ENCODE results near the gene FOCAD.

Gene FOCAD

DNA sequence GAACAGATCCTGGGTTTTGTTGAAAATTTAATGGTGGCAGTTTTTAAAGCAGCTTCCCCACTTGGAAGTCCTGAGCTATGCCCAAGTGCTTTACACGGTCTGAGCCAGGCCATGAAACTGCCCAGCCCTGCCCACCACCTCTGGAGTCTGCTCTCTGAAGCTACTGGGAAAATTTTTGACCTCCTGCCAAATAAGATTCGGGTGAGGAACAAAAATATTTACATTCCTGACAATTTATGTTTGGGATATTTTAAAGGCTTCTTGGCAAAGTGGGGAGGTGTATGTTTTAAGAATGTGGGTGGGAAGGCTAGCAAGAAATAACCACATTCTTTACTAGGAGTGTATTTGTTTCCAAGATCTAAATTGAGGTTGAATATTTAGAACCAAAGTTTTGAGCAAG is 297.4 kb downstream of the FOCAD start:
- no peak for DNase-seq

- DNase-seq: no peak
Observed at GRCh38 chr9:20984506-20984905, 300.4 kb downstream of the FOCAD start.

DNA sequence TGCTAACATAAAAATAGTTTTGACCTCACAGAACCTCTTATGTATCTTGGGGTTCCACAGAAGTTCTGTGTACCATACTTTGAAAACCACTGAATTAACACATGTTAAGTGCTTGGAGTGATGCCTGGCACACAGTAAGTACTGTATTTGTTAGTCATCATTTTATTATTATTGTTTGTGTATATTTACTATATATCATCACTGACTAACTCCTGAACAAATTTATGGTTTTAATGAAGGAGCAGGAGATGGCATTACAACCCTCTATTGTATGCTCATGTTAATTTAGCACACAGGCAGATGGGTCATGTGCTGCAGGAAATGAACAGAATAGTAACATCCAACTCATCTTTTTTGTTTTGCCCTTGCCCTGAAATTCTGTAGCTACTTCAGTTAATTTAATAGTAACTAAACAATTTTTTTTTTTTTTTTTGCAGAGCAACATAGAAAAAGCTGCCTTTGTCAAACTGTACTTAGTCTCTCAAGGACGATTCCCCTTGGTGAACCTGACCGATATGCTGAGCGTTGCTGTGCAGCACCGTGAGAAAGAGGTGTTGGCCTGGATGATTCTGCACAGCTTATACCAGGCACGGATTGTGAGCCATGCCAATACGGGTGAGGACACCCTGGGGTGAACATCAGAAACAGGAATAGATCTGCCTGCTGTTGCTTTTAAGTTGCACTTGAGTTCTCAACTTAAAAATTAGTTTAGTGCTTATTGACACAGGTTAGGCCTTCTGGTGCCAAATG is 302.0 kb downstream of the FOCAD start:
- DNase-seq: no peak

DNA sequence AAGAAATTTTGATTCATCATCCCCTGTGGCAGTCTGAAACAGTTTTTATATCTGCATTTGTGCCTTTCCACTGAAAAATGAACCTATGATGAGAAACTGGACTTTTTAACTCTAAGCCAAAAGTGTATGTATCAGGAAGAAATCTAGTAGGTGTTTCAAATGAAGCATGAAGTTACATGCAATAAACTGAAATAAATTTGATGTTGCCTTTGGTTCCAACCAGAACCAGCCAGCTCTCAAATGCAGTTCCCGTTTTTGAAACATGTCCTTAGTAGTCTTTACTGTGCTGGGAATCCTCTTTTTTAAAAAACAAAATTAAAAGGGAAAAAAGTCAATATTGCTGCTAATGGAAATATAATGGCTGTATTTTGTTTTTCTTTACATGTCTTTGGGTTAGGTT is 303.5 kb downstream of the FOCAD start:
- no peak for DNase-seq

- no peak for DNase-seq
Observed at GRCh38 chr9:20988061-20988460, 304.0 kb downstream of the FOCAD start.

- no peak for DNase-seq
Observed at GRCh38 chr9:20988671-20989315, 304.7 kb downstream of the FOCAD start.

DNA sequence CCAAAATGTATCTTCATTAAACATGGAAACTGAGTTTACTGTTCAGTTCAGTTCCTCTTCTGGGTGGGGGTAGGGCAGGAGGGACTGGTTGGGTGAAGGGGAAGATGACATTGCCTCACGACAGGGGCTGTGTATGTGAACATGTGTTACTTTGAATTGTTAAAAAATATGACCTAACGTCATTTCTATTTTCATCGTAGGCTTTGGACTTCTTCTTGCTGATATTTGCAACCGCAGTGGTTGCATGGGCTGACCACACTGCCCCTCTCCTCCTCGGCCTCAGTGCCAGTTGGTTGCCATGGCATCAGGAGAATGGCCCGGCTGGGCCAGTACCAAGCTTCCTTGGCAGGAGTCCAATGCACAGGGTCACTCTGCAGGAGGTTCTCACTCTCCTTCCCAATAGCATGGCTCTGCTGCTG is 305.9 kb downstream of the FOCAD start:
- DNase-seq: no peak

DNA sequence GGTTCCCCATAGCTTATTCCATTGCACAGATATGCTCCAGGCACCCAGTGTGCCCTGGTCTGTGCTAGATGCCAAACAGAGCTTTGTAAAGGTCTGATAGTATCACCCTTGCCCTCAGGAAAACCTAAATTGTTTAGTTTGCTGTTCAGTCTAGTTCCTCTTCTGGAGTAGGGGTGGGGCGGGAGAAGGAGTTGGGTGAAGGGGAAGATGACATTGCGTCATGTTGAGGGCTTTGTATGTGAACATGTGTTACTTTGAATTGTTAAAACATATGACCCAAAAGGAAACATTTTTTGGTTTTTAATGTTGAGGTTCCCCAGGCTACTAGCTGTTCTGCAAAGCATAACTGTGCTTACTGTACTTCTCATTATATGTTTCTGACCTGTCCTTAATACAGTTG is 306.8 kb downstream of the FOCAD start:
- no peak for DNase-seq

- DNase-seq: no peak
Observed at GRCh38 chr9:20994486-20994885, 310.4 kb downstream of the FOCAD start.

- DNase-seq: no peak
Observed at GRCh38 chr9:20995616-20996015, 311.6 kb downstream of the FOCAD start.

- no peak for DNase-seq
Observed at GRCh38 chr9:20996809-20997208, 312.8 kb downstream of the FOCAD start.

- no peak for DNase-seq
Observed at GRCh38 chr9:20997503-20998076, 313.5 kb downstream of the FOCAD start.

- no peak for DNase-seq
Observed at GRCh38 chr9:21001581-21001980, 317.5 kb downstream of the FOCAD start.

GRCh38 chr9:21002040-21002439 is 318.0 kb downstream of the FOCAD start:
- no peak for DNase-seq

DNA sequence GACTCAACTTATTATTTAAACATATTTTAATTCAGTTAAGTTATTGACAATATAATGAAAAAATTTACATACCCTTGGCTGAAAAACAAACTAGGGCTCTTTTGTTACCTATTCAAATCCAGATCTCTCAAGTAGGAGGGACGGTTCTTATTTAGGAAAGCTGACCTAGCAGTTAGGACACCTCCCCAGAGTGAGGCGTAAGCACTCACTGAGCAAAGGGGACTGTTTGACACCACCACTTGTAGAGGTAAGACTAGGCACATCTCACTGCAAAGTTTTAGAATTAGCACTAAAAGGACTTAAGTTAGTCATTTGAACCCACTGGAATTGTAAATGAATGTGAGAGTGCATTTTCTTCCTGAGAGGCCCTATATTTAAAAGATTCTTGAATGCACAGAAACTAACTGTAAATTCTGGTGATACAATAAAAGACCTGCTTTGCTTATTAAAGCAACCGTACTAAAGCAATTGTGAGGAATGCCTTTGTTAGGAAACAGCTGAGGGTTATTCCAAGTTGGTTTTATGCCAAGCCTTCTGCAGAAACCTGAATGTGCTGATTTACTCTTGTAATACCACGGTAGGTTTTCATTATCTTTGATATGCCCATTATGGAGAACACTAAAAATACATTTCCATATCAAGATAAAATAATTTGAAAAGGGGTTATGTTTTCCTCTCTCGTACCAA is 331.2 kb downstream of the FOCAD start:
- DNase-seq: no peak

DNA sequence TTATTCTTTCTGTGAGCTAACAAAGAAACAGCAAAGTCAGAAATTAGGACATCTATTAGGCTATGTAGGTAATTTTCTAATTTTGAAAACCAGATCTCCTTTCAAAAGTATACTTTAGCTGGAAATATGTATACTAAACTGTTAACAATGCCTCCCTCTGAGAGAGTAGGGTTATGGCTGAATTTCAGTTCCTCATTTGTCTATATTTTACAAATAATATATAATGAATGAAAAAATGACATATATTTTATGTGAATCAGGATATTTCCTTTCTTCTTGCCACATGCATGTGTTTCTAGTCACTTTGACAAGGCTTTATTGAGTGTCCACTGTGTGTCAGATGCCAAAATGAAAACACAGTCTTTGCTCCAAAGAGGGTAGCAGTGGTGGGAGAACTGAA is 331.9 kb downstream of the FOCAD start:
- no peak for DNase-seq

DNA sequence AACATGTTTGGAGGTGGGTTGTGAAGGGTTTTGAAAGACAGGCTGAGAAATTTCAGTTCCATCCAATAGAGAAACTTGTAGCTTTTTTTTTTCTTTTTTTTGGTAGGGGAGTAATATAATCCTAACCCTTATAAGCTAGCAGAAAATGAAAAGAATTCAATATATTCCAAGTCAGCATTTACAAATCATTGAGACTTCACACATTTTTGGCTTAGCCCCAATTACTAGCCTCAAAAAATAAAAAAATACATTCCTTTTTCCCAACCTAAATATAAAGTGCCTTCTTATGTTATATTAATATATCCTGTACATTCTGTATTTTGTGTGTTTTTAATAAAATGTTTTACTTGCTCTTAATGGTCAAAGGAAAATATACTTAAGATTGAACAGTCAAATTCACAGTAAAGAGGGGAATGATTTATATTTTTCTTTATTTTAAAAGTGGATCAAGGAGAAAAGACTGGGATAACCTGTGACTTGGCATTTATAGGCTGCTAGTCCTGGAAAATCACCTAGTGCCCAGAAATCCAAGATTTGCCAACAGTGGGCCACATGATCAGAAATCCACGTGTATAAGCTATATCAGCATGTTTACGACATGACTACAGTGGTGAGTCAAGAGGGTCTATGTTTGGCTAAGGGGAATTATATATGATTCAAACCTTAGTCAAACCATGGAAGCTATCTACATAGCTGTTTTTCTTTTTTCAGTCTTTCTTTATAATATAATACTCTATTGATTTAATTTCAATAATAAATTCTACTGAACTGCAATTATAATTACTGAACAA is 332.8 kb downstream of the FOCAD start:
- DNase-seq: no peak

- no peak for DNase-seq
Observed at GRCh38 chr9:21018177-21018576, 334.1 kb downstream of the FOCAD start.

DNA sequence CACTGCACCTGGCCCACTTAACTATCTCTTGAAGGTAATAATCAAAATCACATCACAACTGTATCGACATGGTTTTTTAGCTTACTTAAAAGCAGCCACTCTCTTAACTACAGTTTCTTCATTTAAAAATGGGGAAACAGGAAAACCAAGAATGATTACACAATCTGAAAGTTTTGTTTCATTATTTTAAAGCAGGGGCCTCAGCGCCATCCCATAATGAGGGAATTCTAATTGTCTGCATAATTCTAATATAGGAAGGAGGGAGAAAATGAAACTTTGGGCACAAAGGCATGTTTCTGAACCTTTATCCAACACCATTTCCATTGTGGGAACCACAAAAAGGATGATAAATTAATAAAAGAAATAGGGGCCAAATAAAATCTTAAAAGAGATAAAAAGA is 339.8 kb downstream of the FOCAD start:
- DNase-seq: no peak

DNA sequence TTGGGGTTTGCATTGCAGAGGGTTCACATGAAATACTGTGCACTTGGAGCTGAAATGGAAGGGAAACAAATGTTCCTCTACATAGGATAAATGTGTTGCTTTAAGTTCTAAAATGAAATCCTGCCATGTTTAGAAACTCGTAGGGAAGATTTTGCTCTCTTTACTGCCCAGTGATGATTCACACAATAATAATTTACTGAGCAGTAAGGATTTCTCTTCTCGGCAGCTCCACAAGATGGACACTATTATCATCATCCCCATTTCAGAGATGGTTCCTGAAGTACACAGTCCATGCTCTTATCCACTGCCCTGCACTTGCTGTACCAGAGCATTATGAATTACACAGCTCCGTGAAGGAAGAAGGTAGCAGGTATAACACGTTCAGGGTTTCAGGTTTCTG is 343.2 kb downstream of the FOCAD start:
- no peak for DNase-seq

- DNase-seq: no peak
Observed at GRCh38 chr9:21028466-21028865, 344.4 kb downstream of the FOCAD start.

DNA sequence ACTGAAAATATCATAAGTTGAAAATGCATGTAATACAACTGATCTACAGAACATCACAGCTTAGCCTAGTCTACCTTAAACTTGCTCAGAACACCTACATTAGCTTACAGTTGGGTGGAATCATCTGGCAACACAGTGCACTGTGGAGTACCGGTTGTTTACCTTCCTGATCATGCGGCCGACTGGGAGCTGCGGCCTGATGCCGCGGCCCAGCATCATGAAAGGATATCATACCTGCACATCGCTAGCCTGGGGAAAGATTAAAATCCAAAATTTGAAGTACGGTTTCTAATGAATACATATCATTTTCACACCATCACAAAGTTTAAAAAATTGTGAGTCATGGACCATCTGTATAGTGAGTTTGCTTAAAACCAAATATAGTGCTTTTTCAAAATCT is 345.6 kb downstream of the FOCAD start:
- no peak for DNase-seq

Measured in activated CD4-positive, alpha-beta T cell treated with anti-CD3 and anti-CD28 coated beads for 4 hours (primary cell).